Measurements from ENCODE around the gene PTAFR. TPM values are rescaled to one million over a fixed set of nuclear protein-coding genes. Genes with fewer than 3 reads are reported as not detected.
A peak's percentile ranks its signal among the peaks of the same experiment; 100 is the strongest.

PTAFR gene
- total and polyA plus RNA-seq, 7 experiments from 2014 or later, result 0.31 to 21.2 (median 1.2) TPM

DNA sequence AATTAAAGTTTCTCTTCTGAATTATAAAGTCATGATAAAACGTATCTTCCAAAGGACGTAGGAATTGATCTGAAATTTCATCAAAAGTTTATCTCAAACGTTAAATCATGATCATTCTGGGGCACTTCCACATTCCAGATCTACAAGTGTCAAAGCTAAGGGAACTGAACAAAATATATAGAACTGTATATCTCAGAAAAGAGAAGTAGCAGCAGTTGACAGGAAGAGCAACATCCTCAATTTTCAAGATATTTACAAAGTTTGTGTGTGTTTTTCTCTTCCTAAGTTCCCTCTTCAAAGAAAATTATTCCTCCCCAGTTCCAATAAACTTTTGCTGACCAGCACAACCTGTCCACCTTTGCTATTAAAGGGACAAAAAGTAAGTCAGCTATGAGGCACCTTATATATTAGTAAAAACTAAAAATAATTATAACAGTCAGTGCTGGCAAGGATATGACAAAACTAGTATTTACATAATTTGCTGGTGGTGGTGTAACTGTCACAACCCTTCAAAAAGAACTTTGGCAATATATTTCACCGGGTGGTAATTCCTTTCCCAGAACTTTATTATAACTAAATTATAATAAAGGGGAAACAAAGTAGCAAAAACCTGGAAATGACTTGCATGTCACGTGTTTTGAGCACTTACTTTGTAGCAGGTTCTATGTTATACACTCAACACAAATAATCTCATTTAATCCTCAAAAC, 49.6 kb downstream of the PTAFR start:
- no peaks in the 10 kb centered on the region for H3K27me3 ChIP-seq (ENCODE audit: control insufficient read depth in 2 of 2, insufficient read depth in 2 of 2, low read length in 2 of 2)
- CTCF ChIA-PET, result no interaction called here

DNA sequence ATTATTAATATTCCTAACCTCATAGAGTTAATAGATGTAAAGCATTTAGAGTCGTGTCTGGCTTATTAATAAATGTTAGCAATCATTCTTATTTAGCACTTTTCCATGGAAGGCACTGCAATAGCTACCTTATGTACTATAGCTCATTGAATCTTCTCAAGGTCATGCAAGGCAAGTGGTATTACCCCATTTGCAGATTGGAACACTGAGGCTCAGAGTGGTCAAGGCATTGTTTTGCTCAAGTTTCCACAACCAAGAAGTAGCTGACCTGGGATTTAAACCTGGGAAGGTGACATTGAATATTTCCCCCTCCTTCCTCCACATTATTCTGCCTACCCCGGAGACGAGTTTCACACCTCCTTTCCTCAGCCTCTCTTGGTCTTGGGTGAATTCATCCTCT, 50.3 kb downstream of the PTAFR start:
- no peaks in the 10 kb centered on the region for H3K27me3 ChIP-seq (ENCODE audit: control insufficient read depth in 2 of 2, insufficient read depth in 2 of 2, low read length in 2 of 2)
- Mint-ChIP-seq H3K27ac (no peak overlapping the region), H3K9me3 (no peaks in the 10 kb centered on the region), H3K4me1 (peaks cover 0 to 10% (median 0%) of the 10 kb centered on the region in 7 donors), H3K4me3 (no peak overlapping the region), H3K27me3 (peaks cover 5 to 58% (median 12%) of the 10 kb centered on the region in 5 donors), H3K36me3 (no peaks in the 10 kb centered on the region)
- H3K36me3 ChIP-seq (ENCODE audit: control insufficient read depth in 2 of 3, insufficient read depth in 3 of 3, low read length in 3 of 3), result no peaks in the 10 kb centered on the region
- H3K27ac ChIP-seq (ENCODE audit: low read depth, low read length), result no peak overlapping the region
- no peaks in the 10 kb centered on the region for H3K9me3 ChIP-seq (ENCODE audit: control insufficient read depth in 2 of 3, low read length in 3 of 3)
- CTCF ChIA-PET, result no interaction called here
- H3K4me3 ChIP-seq (ENCODE audit: low read length), result no peak overlapping the region
- intact Hi-C loops (cut with micrococcal nuclease), result no loop called here
- DNase-seq (no peak), ATAC-seq (no peak)
- POLR2A ChIA-PET, result interaction anchor here (0.6 to 0.7 kb wide), 2 partner anchors 16 to 205 kb away, joined by 4 to 7 read pairs; no protein-coding TSS in a partner anchor
- no peaks in the 10 kb centered on the region for H3K4me1 ChIP-seq (ENCODE audit: control insufficient read depth in 2 of 2, insufficient read depth in 2 of 2, low read length in 2 of 2)

More for the DNA sequence above, 49.6 kb downstream of the PTAFR start:
- Histone ChIP-seq H3K27ac (ENCODE audit: low read depth, low read length) (no peak overlapping the region), H3K4me1 (ENCODE audit: control insufficient read depth in 2 of 2, insufficient read depth in 2 of 2, low read length in 2 of 2) (no peaks in the 10 kb centered on the region), H3K9me3 (ENCODE audit: control insufficient read depth in 2 of 3, low read length in 3 of 3) (no peaks in the 10 kb centered on the region), H3K4me3 (ENCODE audit: low read length) (no peak overlapping the region), H3K36me3 (ENCODE audit: control insufficient read depth in 2 of 3, insufficient read depth in 3 of 3, low read length in 3 of 3) (no peaks in the 10 kb centered on the region)
- Mint-ChIP-seq H3K4me3 (no peak overlapping the region), H3K9me3 (no peaks in the 10 kb centered on the region), H3K27me3 (peaks cover 5 to 61% (median 12%) of the 10 kb centered on the region in 5 donors), H3K4me1 (peaks cover 0 to 12% (median 0%) of the 10 kb centered on the region in 7 donors), H3K36me3 (no peaks in the 10 kb centered on the region), H3K27ac (no peak overlapping the region)
- intact Hi-C loops (cut with micrococcal nuclease), result no loop called here
- POLR2A ChIA-PET, result no interaction called here
- ATAC-seq, result peak; percentile 66
- DNase-seq, result no peak

DNA sequence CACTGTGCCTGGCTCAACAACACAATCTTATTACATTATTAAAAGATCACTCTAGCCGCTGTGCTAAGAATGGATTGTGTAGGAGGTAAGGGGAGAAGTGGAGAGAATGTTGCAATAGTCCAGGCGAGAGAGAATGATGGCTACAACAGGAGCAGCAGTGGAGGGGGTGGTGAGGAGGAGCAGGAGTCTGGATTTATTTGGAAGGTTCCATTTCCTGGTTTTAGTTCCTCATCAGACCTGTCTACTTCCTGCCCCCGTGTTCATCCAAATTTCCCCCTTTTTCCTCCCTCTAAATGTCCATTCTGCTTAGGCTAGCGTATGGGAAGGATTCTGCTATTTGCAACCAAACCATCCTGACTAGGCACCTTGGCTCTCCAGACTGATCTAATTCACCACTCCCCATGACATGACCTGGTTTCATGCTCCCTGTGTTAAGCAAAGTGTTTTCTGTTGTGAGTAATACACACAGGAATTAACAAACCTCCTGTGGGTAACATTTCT, 53.0 kb downstream of the PTAFR start:
- ChIA-PET CTCF (interaction anchor here (0.6 kb wide), 1 partner anchor 271 kb away, joined by 4 read pairs; no protein-coding TSS in a partner anchor), POLR2A (no interaction called here)
- intact Hi-C loops (cut with micrococcal nuclease), result no loop called here
- ATAC-seq, result peak; percentile 31
- Mint-ChIP-seq H3K9me3 (no peaks in the 10 kb centered on the region), H3K36me3 (no peaks in the 10 kb centered on the region), H3K4me1 (peaks cover 0 to 15% (median 0%) of the 10 kb centered on the region in 7 donors), H3K27ac (no peak overlapping the region), H3K27me3 (peaks cover 5 to 58% (median 13%) of the 10 kb centered on the region in 5 donors), H3K4me3 (no peak overlapping the region)
- Histone ChIP-seq H3K27me3 (ENCODE audit: control insufficient read depth in 2 of 2, insufficient read depth in 2 of 2, low read length in 2 of 2) (no peaks in the 10 kb centered on the region), H3K4me3 (ENCODE audit: low read length) (no peak overlapping the region), H3K27ac (ENCODE audit: low read depth, low read length) (no peak overlapping the region), H3K9me3 (ENCODE audit: control insufficient read depth in 2 of 3, low read length in 3 of 3) (no peaks in the 10 kb centered on the region), H3K36me3 (ENCODE audit: control insufficient read depth in 2 of 3, insufficient read depth in 3 of 3, low read length in 3 of 3) (no peaks in the 10 kb centered on the region), H3K4me1 (ENCODE audit: control insufficient read depth in 2 of 2, insufficient read depth in 2 of 2, low read length in 2 of 2) (no peaks in the 10 kb centered on the region)
- DNase-seq, result no peak

DNA sequence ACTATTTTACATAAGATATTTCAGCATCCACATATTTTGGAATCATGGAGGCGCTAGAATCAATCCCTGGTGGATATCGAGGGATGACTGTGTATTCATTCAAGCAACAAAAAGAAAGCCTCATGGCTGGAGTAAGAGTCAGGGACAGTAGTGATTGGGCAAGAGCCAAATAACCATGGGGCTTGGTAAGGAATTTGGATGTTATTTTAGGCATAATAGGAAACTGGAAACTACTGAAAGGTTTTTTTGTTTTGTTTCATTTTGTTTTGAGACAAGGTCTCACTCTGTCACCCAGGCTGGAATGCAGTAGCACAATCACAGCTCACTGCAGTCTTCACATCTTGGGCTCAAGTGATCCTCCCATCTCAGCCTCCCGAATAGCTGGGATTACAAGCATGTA, 54.3 kb downstream of the PTAFR start:
- Histone ChIP-seq H3K4me1 (ENCODE audit: control insufficient read depth in 2 of 2, insufficient read depth in 2 of 2, low read length in 2 of 2) (no peaks in the 10 kb centered on the region), H3K4me3 (ENCODE audit: low read length) (no peak overlapping the region), H3K9me3 (ENCODE audit: control insufficient read depth in 2 of 3, low read length in 3 of 3) (no peaks in the 10 kb centered on the region), H3K27ac (ENCODE audit: low read depth, low read length) (no peak overlapping the region), H3K36me3 (ENCODE audit: control insufficient read depth in 2 of 3, insufficient read depth in 3 of 3, low read length in 3 of 3) (no peaks in the 10 kb centered on the region), H3K27me3 (ENCODE audit: control insufficient read depth in 2 of 2, insufficient read depth in 2 of 2, low read length in 2 of 2) (no peaks in the 10 kb centered on the region)
- H3K27me3 Mint-ChIP-seq, result peaks cover 0 to 56% (median 12%) of the 10 kb centered on the region in 5 donors
- H3K4me1 Mint-ChIP-seq, result peaks cover 0 to 10% (median 0%) of the 10 kb centered on the region in 7 donors
- ChIA-PET POLR2A (no interaction called here), CTCF (no interaction called here)
- no peak for DNase-seq
- ATAC-seq, result no peak
- H3K4me3 Mint-ChIP-seq, result no peak overlapping the region
- no peaks in the 10 kb centered on the region for H3K9me3 Mint-ChIP-seq
- intact Hi-C loops (cut with micrococcal nuclease), result no loop called here
- no peak overlapping the region for H3K27ac Mint-ChIP-seq
- H3K36me3 Mint-ChIP-seq, result no peaks in the 10 kb centered on the region

DNA sequence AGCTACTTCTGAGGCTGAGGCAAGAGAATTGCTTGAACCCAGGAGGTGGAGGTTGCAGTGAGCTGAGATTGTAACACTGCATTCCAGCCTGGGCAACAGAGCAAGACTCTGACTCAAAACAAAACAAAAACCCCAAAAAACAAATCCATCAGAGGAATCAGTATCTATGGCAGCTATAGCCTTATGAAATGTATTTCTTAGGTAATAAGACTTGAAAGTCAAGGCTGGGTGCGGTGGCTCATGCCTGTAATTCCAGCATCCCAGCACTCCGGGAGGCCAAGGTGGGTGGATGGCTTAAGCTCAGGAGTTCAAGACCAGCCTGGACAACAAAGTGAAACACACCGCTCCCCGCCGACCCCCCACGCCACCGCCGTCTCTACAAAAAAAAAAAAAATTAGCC, 56.9 kb downstream of the PTAFR start:
- Histone ChIP-seq H3K27me3 (ENCODE audit: control insufficient read depth in 2 of 2, insufficient read depth in 2 of 2, low read length in 2 of 2) (no peaks in the 10 kb centered on the region), H3K36me3 (ENCODE audit: control insufficient read depth in 2 of 3, insufficient read depth in 3 of 3, low read length in 3 of 3) (no peaks in the 10 kb centered on the region), H3K9me3 (ENCODE audit: control insufficient read depth in 2 of 3, low read length in 3 of 3) (no peaks in the 10 kb centered on the region), H3K4me3 (ENCODE audit: low read length) (no peak overlapping the region), H3K27ac (ENCODE audit: low read depth, low read length) (no peak overlapping the region), H3K4me1 (ENCODE audit: control insufficient read depth in 2 of 2, insufficient read depth in 2 of 2, low read length in 2 of 2) (peaks cover 0 to 8% of the 10 kb centered on the region in 2 donors)
- ATAC-seq, result no peak
- Mint-ChIP-seq H3K27me3 (peaks cover 0 to 42% (median 4%) of the 10 kb centered on the region in 5 donors), H3K4me1 (peaks cover 0 to 16% (median 7%) of the 10 kb centered on the region in 7 donors), H3K9me3 (no peaks in the 10 kb centered on the region), H3K36me3 (no peaks in the 10 kb centered on the region), H3K4me3 (no peak overlapping the region), H3K27ac (no peak overlapping the region)
- ChIA-PET POLR2A (interaction anchor here (0.6 to 0.7 kb wide), 3 partner anchors 26 to 59 kb away, joined by 3 to 4 read pairs (median 4); no protein-coding TSS in a partner anchor), CTCF (interaction anchor here (0.7 kb wide), 1 partner anchor 75 kb away, joined by 3 read pairs; no protein-coding TSS in a partner anchor)
- no peak for DNase-seq
- intact Hi-C loops (cut with micrococcal nuclease), result no loop called here

GRCh38 chr1:28118640-28119307, 57.7 kb downstream of the PTAFR start:
- CTCF ChIA-PET, result no interaction called here
- POLR2A ChIA-PET, result no interaction called here
- Mint-ChIP-seq H3K27me3 (peaks cover 0 to 42% (median 4%) of the 10 kb centered on the region in 5 donors), H3K4me3 (no peak overlapping the region), H3K9me3 (no peaks in the 10 kb centered on the region), H3K36me3 (no peaks in the 10 kb centered on the region), H3K4me1 (peaks cover 0 to 22% (median 7%) of the 10 kb centered on the region in 7 donors), H3K27ac (no peak overlapping the region)
- H3K27ac ChIP-seq (ENCODE audit: low read depth, low read length), result no peak overlapping the region
- no peaks in the 10 kb centered on the region for H3K36me3 ChIP-seq (ENCODE audit: control insufficient read depth in 2 of 3, insufficient read depth in 3 of 3, low read length in 3 of 3)
- H3K4me1 ChIP-seq (ENCODE audit: control insufficient read depth in 2 of 2, insufficient read depth in 2 of 2, low read length in 2 of 2), result peaks cover 0 to 8% of the 10 kb centered on the region in 2 donors
- ATAC-seq (no peak), DNase-seq (no peak)
- H3K27me3 ChIP-seq (ENCODE audit: control insufficient read depth in 2 of 2, insufficient read depth in 2 of 2, low read length in 2 of 2), result no peaks in the 10 kb centered on the region
- intact Hi-C loops (cut with micrococcal nuclease), result no loop called here
- H3K4me3 ChIP-seq (ENCODE audit: low read length), result no peak overlapping the region
- H3K9me3 ChIP-seq (ENCODE audit: control insufficient read depth in 2 of 3, low read length in 3 of 3), result no peaks in the 10 kb centered on the region

Data from naive thymus-derived CD4-positive, alpha-beta T cell (primary cell).